ENCODE results near the gene KLK7.

Gene KLK7

DNA sequence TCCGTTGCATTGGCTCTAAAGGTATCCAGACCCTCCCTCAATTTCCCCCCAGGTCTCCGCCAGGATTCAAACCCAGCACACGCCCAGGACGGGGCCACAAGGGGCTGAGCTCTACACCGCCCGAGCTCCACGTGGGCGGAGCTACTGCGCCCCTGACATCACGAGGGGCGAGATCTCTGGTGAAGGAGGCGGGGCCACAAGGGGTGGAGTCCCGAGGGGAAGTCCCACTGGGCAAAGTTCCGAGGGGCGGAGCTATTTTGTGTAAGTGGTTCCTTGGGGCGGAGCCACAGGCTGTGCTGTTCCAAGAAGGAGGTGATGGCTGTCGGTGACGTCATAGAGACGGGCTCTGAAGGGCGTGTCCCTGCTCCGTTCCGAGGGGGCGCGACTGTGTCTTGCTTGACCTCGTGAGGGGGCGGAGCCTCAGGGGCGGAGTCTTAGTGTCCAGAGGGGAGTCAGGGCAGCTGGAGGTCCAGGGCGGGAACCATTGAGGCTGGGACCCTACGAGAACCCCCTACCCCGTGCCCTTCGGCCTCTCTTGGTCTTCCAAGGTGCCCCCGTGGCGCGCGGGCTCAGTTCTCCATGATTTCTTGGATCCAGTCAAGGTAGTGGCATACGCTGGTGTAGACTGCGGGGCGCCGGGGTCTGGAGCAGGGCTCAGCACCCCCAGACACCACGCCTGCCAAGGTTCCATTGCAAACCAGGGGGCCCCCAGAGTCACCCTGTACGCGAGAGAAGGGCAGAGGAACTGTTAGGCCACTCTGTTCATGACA is 19.0 kb upstream of the KLK7 start:
- TF ChIP-seq GATA3 (IDR thresholded peaks at IDR 0.05; ENCODE audit: low read depth, low read length) (no peak), GATA2 (IDR thresholded peaks at IDR 0.05; ENCODE audit: low read depth, low read length) (no peak)

DNA sequence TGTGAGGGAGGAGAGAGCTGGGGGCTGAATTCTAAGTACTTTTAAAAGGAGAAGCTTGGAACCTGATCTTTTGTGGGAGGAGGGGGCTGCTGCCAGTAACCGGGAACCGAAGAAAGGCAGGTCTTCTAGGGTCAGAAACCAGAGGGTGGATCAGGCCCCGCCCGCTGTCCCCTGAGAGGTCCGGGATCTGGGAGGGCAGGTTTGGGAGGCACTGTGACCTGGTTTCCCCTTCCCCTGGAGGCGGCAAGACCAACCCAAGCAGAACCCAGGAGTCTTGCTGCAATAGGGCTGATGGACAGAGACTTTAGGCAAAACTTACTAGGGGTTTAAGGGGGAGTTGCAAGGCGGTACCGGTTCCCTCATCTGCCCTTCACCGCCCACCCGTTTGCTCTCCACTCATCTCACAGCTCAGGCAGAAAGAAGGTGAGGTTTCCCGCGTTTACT is 18.4 kb upstream of the KLK7 start:
- TF ChIP-seq GATA3 (IDR thresholded peaks at IDR 0.05; ENCODE audit: low read depth, low read length) (no peak), GATA2 (IDR thresholded peaks at IDR 0.05; ENCODE audit: low read depth, low read length) (no peak)

DNA sequence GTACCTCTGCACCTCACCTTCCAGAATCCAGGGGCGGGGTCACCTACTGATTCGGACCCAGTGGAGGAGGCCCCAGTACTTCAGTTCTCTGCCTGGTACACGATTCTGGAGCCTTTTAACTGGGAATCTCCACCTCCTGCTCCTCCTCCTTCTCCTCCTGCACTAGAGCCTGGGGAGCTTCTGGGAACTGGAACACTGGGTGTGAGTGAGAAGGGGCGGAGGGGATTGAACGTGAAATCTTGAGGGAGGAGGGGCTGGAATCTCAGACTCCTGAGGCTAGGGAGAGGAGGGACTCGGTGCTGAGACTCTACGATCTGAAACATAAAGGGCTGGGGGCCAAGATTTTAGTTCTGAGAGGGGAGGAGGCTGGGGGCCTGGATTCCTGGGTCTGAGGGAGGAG is 17.8 kb upstream of the KLK7 start, which contains the start of gene KLK8:
TSS of gene KLK8 (minus strand) at position 90 of the 400 bp plus-strand sequence. CDS start 437 bp downstream, outside the sequence.
- TF ChIP-seq GATA2 (IDR thresholded peaks at IDR 0.05; ENCODE audit: low read depth, low read length) (no peak), GATA3 (IDR thresholded peaks at IDR 0.05; ENCODE audit: low read depth, low read length) (no peak)

DNA sequence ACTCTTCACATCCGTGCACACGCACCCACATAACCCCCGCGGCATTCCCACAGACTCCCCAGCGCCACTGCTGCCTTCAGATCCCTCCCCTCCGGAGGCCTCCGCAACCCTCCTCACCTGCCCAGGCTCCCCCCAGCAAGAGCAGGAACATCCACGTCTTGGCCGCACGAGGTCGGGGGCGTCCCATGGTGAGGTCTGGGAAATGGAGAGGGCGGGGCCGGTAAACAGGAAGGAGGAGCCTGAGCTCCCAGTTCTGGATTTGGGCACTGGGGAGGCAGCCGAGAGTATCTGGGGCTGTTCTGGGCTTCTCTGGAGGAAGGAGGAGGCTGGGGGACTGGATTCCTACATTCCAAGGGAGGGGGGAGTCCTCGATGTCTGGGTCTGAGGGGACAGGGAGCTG is 17.3 kb upstream of the KLK7 start:
- TF ChIP-seq GATA3 (IDR thresholded peaks at IDR 0.05; ENCODE audit: low read depth, low read length), result no peak
- no peak for TF ChIP-seq GATA2 (IDR thresholded peaks at IDR 0.05; ENCODE audit: low read depth, low read length)

DNA sequence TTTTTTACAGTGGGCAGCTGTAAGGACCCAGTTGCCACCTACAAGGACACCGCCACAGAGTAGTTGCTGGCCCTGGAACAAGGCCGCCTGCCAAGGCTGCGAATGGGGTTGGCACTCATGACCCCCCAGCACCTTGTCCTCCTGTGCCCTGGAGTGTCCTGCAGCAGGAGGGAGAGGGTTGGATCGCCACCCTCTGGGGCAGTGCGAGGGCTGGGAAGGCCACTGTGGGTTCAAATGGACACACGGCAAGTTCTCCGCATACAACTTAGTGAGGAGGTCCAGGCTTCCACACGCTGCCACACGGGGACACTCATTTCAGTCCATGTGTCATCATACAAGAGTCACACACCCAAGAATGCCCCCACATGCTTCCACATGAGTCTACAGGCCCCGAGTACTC is 16.7 kb upstream of the KLK7 start:
- no peak for TF ChIP-seq GATA3 (IDR thresholded peaks at IDR 0.05; ENCODE audit: low read depth, low read length)
- TF ChIP-seq GATA2 (IDR thresholded peaks at IDR 0.05; ENCODE audit: low read depth, low read length), result no peak

DNA sequence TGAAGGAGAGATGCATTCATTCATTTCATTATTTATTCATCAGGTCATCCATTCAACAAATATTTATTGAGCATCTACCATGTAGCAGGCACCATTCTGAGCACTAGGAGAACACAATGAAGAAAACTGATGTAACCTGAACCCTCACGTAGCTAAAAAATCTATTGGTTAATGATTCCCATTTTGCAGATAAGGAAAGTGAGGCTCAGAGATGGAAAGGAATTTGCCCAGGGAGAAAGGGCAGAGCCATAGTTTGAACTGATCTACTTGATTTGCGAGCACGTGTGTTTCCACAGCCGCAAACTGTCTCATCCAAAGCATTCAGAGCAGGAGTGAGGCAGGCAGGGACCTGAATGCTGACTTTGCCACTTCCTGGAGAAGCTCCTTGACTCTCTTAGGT is 15.0 kb upstream of the KLK7 start:
- TF ChIP-seq GATA2 (IDR thresholded peaks at IDR 0.05; ENCODE audit: low read depth, low read length) (no peak), GATA3 (IDR thresholded peaks at IDR 0.05; ENCODE audit: low read depth, low read length) (no peak)

DNA sequence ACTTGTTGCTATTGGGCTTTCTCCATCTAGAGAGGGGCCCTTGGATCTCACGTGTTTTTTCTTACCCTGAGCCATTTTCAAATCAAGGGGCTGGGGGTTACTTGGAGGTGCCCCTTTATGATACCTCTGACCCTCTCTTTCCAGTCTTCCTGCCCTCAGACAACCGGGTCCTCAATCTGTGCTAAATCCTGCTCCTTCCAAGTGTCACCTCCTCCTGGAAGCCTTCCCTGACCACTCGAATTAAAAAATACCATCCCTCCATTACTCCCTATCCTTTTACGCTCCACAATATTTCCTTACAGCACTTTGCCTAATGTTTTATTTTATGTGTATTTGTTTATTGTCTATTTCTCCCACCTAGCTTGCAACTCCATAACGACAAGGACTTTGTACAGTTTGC is 14.3 kb upstream of the KLK7 start:
- TF ChIP-seq GATA3 (IDR thresholded peaks at IDR 0.05; ENCODE audit: low read depth, low read length) (no peak), GATA2 (IDR thresholded peaks at IDR 0.05; ENCODE audit: low read depth, low read length) (no peak)

DNA sequence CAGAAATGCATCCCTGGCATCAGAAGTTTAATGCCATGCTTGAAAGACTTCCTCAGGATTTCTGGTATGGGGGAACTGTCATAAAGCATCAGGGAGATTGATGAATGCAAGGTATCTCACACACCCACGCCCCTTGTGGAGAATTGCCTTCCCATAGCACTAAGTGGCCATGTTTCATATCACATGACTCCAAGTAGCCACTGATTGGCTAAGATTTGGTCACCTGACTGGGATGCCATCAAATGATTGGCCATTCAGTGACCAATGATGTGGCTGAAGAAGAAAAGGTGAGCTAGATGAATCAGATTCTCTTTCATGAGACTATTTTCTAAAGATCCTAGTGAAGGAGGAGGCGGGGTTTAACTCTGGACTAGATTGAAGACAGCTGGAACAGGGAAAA is 10.4 kb upstream of the KLK7 start:
- TF ChIP-seq GATA3 (IDR thresholded peaks at IDR 0.05; ENCODE audit: low read depth, low read length), result no peak
- TF ChIP-seq GATA2 (IDR thresholded peaks at IDR 0.05; ENCODE audit: low read depth, low read length), result no peak

DNA sequence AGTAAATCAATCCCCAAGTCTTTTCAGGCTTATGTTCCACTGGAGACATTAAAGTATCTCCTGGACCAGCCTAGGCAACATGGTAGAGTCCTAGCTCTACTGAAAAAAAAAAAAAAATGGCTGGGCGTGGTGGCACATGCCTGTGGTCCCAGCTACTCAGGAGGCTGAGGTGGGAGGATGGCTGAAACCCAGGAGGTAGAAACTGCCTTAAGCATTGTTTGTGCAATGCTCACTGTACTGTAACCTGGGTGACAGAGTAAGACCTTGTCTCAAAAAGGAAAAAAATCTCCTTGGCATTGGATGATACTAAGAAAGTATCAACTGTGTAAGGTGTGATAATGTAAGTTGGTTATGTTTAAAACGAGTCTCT is 8.9 kb upstream of the KLK7 start:
- TF ChIP-seq GATA3 (IDR thresholded peaks at IDR 0.05; ENCODE audit: low read depth, low read length), result no peak
- TF ChIP-seq GATA2 (IDR thresholded peaks at IDR 0.05; ENCODE audit: low read depth, low read length), result no peak

DNA sequence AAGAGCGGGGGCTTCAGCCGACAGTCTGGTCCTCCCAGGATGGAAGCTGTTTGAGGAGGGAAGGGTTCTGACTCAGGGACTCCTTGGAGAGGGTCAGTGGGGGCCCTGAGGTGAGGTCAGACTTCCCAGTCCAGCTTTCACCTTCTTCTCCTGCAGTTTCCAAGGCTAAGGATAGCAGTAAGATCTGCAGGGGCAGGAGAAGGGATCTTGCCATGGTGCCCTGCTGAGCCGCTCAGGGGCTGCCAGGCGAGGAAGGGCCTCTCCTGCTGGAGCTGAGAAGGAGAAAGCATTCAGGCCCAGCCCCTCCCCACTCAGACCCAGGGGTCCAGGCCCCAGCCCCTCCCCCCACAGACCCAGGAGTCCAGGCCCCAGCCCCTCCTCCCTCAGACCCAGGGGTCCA is 1.5 kb downstream of the KLK7 start:
- TF ChIP-seq GATA2 (IDR thresholded peaks at IDR 0.05; ENCODE audit: low read depth, low read length) (no peak), GATA3 (IDR thresholded peaks at IDR 0.05; ENCODE audit: low read depth, low read length) (no peak)

DNA sequence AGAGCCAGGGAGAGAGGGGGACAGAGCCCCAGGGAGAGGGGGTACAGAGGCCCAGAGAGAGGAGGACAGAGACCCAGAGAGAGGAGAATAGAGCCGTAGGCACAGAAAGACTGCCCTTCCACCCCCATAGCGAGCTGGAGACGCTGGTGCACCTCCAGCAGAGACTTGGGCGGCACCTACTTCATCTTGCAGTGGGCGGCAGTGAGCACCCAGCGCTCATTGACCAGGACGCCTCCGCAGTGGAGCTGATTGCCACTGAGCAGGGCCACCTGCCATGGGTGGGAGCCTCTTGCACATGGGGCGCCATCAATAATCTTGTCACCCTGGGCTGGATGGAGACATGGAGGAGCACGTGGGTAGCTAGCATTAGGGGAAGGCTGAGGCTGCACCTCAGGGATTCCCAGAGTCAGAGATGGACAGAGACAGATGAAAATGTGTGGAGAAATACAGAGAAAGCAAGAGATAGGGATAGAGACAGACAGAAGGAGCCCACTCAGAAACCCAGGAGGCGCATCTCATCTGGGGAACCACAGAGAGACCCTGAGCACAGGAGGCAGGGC is 2.0 kb downstream of the KLK7 start:
- TF ChIP-seq GATA2 (IDR thresholded peaks at IDR 0.05; ENCODE audit: low read depth, low read length) (no peak), GATA3 (IDR thresholded peaks at IDR 0.05; ENCODE audit: low read depth, low read length) (no peak)

DNA sequence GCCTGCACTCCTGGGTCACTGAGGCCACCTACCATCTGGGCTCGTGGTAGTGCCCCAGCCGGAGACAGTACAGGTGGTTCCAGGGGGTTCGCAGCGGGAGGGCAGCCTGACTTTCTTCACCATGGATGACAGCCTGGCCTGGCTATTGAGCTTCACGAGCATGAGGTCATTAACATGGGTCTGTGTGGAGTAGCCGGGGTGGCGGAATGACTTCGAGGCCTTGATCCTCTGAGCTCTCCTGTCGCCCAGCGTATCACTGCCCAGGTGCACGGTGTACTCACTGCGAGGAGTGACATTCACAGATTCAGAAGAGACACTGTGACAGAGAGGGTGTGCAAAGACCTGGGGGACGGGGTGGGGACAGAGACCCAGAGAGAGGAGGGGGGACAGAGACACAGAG is 3.5 kb downstream of the KLK7 start:
- TF ChIP-seq GATA2 (IDR thresholded peaks at IDR 0.05; ENCODE audit: low read depth, low read length), result no peak
- TF ChIP-seq GATA3 (IDR thresholded peaks at IDR 0.05; ENCODE audit: low read depth, low read length), result no peak

DNA sequence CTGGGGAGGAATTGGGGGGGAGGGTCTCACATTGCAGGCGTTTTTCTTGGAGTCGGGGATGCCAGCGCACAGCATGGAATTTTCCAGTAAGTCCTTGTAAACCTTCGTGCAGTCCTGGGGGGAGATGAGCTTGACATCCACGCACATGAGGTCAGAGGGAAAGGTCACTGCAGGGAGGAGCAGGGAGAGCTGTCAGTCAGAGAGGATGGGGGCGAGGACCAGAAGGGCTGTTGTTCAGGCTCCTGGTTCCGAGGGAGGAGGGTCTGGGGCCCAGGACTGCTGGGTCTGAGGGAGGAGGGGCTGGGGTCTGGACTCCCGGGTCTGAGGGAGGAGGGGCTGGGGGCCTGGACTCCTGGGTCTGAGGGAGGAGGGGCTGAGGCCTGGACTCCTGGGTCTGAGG is 4.0 kb downstream of the KLK7 start:
- TF ChIP-seq GATA2 (IDR thresholded peaks at IDR 0.05; ENCODE audit: low read depth, low read length) (no peak), GATA3 (IDR thresholded peaks at IDR 0.05; ENCODE audit: low read depth, low read length) (no peak)

DNA sequence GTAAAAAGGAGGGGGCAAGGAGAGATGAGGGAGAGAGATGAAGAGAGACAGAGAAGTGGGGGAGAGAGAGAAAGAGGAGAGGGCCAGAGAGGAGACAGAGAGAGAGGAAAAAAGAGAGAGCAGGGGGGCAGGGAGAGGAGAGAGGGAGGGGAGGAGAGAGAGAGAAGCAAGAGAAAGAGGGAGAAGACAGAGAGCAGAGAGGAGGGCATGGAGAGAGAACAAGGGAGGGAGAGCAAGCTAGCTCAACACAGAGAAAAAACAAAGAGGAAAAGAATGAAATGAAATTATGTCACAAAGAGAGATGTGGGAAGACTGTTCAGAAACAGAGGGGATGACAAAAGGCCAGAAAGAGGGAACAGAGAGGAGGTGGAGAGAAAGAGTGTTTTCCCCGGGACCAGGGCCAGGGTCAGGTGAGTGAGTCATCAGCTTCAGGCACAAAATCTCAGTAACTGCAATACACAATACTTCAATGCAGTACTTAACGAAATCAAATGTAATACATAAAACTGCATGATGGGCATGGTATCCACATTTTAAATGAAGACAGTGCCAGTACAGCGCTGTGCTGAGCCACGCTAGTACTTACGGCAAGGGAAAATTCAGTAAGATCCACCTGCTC is 4.8 kb downstream of the KLK7 start:
- no peak for TF ChIP-seq GATA2 (IDR thresholded peaks at IDR 0.05; ENCODE audit: low read depth, low read length)
- no peak for TF ChIP-seq GATA3 (IDR thresholded peaks at IDR 0.05; ENCODE audit: low read depth, low read length)

DNA sequence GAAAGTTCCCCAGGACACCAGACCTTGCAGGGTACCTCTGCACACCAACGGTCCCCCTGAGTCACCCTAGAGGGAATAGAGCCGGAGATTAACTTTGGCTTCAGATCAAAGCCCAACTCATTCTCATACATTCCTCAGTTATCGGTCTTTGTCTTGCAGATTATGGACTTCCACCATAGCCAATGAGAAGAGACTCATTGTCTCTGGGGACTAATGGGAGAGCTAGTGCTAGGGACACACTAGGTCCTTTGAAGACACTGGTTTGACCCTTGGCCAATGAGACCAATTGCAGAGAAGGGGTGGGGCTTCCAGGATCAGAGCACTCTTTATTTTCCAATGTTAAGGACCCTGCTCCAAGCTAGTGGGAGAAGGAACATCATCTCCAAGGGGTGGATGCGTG is 6.1 kb downstream of the KLK7 start:
- TF ChIP-seq GATA3 (IDR thresholded peaks at IDR 0.05; ENCODE audit: low read depth, low read length) (no peak), GATA2 (IDR thresholded peaks at IDR 0.05; ENCODE audit: low read depth, low read length) (no peak)
